ENCODE data around the gene SCG2.

Gene SCG2

GRCh38 chr2:223607476-223607875, 5.3 kb upstream of the SCG2 start:
- no peak for DNase-seq
- H3K36me3 Mint-ChIP-seq (ENCODE audit: low read depth), result no peaks in the 10 kb centered on the region
- no peak overlapping the region for H3K4me3 Mint-ChIP-seq
- no peaks in the 10 kb centered on the region for H3K9me3 Mint-ChIP-seq
- no peak overlapping the region for H3K27ac Mint-ChIP-seq
- no peaks in the 10 kb centered on the region for H3K4me1 Mint-ChIP-seq
- peaks cover 24% of the 10 kb centered on the region for H3K27me3 Mint-ChIP-seq (ENCODE audit: low read depth, poor library complexity)
- TF ChIP-seq CTCF (IDR thresholded peaks at IDR 0.05), result no peak

GRCh38 chr2:223606946-223607345, 4.8 kb upstream of the SCG2 start:
- H3K27me3 Mint-ChIP-seq (ENCODE audit: low read depth, poor library complexity), result peaks cover 23% of the 10 kb centered on the region
- no peaks in the 10 kb centered on the region for H3K4me1 Mint-ChIP-seq
- no peak overlapping the region for H3K4me3 Mint-ChIP-seq
- no peak overlapping the region for H3K27ac Mint-ChIP-seq
- no peaks in the 10 kb centered on the region for H3K9me3 Mint-ChIP-seq
- no peak for DNase-seq
- H3K36me3 Mint-ChIP-seq (ENCODE audit: low read depth), result no peaks in the 10 kb centered on the region
- TF ChIP-seq CTCF (IDR thresholded peaks at IDR 0.05), result no peak

GRCh38 chr2:223604231-223604630, 2.1 kb upstream of the SCG2 start:
- Mint-ChIP-seq H3K36me3 (ENCODE audit: low read depth) (no peaks in the 10 kb centered on the region), H3K4me3 (no peak overlapping the region), H3K27me3 (ENCODE audit: low read depth, poor library complexity) (peaks cover 20% of the 10 kb centered on the region), H3K4me1 (no peaks in the 10 kb centered on the region), H3K27ac (no peak overlapping the region), H3K9me3 (no peaks in the 10 kb centered on the region)
- DNase-seq, result no peak
- no peak for TF ChIP-seq CTCF (IDR thresholded peaks at IDR 0.05)

DNA sequence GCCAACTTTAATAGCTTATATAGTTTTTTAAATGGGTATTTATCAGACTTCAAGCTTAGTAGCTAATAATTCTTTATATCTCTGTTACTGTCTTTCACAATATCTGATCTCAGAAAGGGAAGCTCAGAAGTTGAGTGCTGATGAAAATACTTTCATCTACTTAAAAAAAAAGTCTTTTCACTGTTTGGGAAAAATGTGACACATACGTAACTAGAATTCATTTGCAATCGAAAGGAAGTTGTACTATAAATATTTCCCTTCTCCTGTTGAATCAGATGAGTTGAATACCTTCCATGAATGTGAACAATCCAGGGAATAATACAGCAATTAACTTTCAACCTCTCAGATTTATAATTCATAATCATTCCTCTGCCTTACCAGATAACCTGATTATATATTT, 811 bp upstream of the SCG2 start:
- peaks cover 21% of the 10 kb centered on the region for H3K27me3 Mint-ChIP-seq (ENCODE audit: low read depth, poor library complexity)
- no peak overlapping the region for H3K27ac Mint-ChIP-seq
- no peak for TF ChIP-seq CTCF (IDR thresholded peaks at IDR 0.05)

GRCh38 chr2:223601018-223601417, 1.1 kb downstream of the SCG2 start:
- H3K4me1 Mint-ChIP-seq, result no peaks in the 10 kb centered on the region
- no peaks in the 10 kb centered on the region for H3K36me3 Mint-ChIP-seq (ENCODE audit: low read depth)
- no peak for TF ChIP-seq CTCF (IDR thresholded peaks at IDR 0.05)
- no peaks in the 10 kb centered on the region for H3K9me3 Mint-ChIP-seq
- H3K4me3 Mint-ChIP-seq, result no peak overlapping the region
- H3K27ac Mint-ChIP-seq, result no peak overlapping the region
- DNase-seq, result no peak
- peaks cover 17% of the 10 kb centered on the region for H3K27me3 Mint-ChIP-seq (ENCODE audit: low read depth, poor library complexity)

More for the DNA sequence above, 811 bp upstream of the SCG2 start:
- no peaks in the 10 kb centered on the region for H3K36me3 Mint-ChIP-seq (ENCODE audit: low read depth)
- H3K9me3 Mint-ChIP-seq, result no peaks in the 10 kb centered on the region
- H3K4me3 Mint-ChIP-seq, result no peak overlapping the region
- H3K4me1 Mint-ChIP-seq, result no peaks in the 10 kb centered on the region
- DNase-seq, result no peak

DNA sequence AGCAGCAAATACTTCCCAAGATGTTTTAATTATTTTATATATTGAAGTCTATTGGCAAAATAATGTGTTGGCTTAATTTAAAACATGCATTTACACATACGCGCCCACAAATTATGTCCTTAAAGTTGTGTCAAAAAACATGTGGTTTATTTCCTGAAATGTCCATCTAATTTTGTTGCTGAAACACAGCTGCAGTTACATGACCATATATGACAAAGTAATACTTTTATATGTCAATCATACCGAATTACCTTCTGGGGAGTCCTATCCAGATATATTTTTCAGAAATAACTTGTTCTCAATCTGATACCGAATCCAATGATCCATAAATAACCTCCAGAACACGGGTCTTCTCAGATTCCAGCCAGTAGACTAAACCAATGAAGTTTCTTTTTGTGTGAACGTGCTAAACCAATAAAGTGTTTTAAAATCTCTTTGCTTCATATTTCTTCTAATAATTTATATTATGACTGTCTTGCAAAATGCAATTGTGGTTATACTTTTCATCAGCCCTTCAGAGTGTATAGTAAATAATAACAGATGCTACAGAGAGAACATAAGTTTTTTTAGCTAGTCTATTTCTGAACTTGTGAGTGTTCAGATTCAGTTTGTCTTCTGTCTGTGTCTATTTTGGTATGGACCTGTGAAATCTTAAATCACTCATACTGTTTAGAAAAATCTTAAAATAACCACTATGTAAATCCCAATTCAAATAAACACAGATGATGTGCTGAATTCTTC, 2.4 kb downstream of the SCG2 start:
- Mint-ChIP-seq H3K4me3 (no peak overlapping the region), H3K4me1 (no peaks in the 10 kb centered on the region), H3K27me3 (ENCODE audit: low read depth, poor library complexity) (peaks cover 10% of the 10 kb centered on the region), H3K9me3 (no peaks in the 10 kb centered on the region), H3K36me3 (ENCODE audit: low read depth) (no peaks in the 10 kb centered on the region), H3K27ac (no peak overlapping the region)
- DNase-seq, result no peak
- TF ChIP-seq CTCF (IDR thresholded peaks at IDR 0.05), result no peak

All from nephron progenitor cell (in vitro differentiated cells).